Neural progenitor cell (in vitro differentiated cells): ENCODE data around the gene MICALL2. TPM values are rescaled to one million over a fixed set of nuclear protein-coding genes. Genes with fewer than 3 reads are reported as not detected.

ENCODE experiments used
- DNase-seq: peaks from one replicate; pipeline ENCODE4 v3.0.0-alpha.2; 2016; ENCODE audit warnings: low spot score
- H2AFZ ChIP-seq: fragments of 200-600 bp; sonication (generic); replicated peaks from 2 replicates; pipeline ENCODE4 v1.6.1; 2016; ENCODE audit warnings: antibody characterized with exemption
- H3F3A ChIP-seq: fragments of 200-600 bp; sonication (generic); 2 replicates; pipeline ENCODE4 v1.6.1; 2016; ENCODE audit warnings: antibody characterized with exemption, low read depth
- H3K27ac ChIP-seq: fragments of 200-600 bp; sonication (generic); 2 replicates; pipeline ENCODE4 v1.5.1; 2016; ENCODE audit warnings: mild to moderate bottlenecking
- H3K27me3 ChIP-seq: fragments of 200-600 bp; sonication (generic); 2 replicates; pipeline ENCODE4 v1.6.1; 2016; ENCODE audit warnings: mild to moderate bottlenecking, moderate library complexity
- H3K36me3 ChIP-seq: fragments of 200-600 bp; sonication (generic); 2 replicates; pipeline ENCODE4 v1.5.1; 2016
- H3K4me1 ChIP-seq: fragments of 200-600 bp; sonication (generic); 2 replicates; pipeline ENCODE4 v1.6.1; 2016; ENCODE audit warnings: mixed run types
- H3K4me2 ChIP-seq: fragments of 200-600 bp; sonication (generic); 2 replicates; pipeline ENCODE4 v1.6.1; 2016
- H3K4me3 ChIP-seq: fragments of 200-600 bp; sonication (generic); 2 replicates; pipeline ENCODE4 v1.5.1; 2016
- H3K79me2 ChIP-seq: fragments of 200-600 bp; sonication (generic); 2 replicates; pipeline ENCODE4 v1.6.1; 2016; ENCODE audit warnings: low read depth
- H3K9ac ChIP-seq: fragments of 200-600 bp; sonication (generic); 2 replicates; pipeline ENCODE4 v1.6.1; 2016
- H3K9me3 ChIP-seq: fragments of 200-600 bp; sonication (generic); 2 replicates; pipeline ENCODE4 v1.5.1; 2016; ENCODE audit warnings: low read depth
- H4K20me1 ChIP-seq: fragments of 200-600 bp; sonication (generic); 2 replicates; pipeline ENCODE4 v1.6.1; 2016; ENCODE audit warnings: low read depth
- H3K27ac Mint-ChIP-seq: 3 replicates; pipeline ENCODE4 v1.8.0; 2021; ENCODE audit warnings: mixed read lengths
- H3K27me3 Mint-ChIP-seq: 2 replicates; pipeline ENCODE4 v1.8.0; 2022; ENCODE audit warnings: low read depth, mild to moderate bottlenecking, inconsistent platforms, moderate library complexity, mixed read lengths; ENCODE audit not compliant: insufficient read depth
- H3K36me3 Mint-ChIP-seq: 3 replicates; pipeline ENCODE4 v1.8.0; 2021; ENCODE audit warnings: mixed read lengths
- H3K4me1 Mint-ChIP-seq: 3 replicates; pipeline ENCODE4 v1.8.0; 2021; ENCODE audit warnings: mixed read lengths
- H3K4me3 Mint-ChIP-seq: 3 replicates; pipeline ENCODE4 v1.8.0; 2021; ENCODE audit warnings: mild to moderate bottlenecking, moderate library complexity, mixed read lengths
- H3K9me3 Mint-ChIP-seq: 3 replicates; pipeline ENCODE4 v1.8.0; 2020; ENCODE audit warnings: mixed read lengths
- CTCF ChIP-seq: fragments of 200-600 bp; sonication (generic); IDR thresholded peaks from 2 replicates; pipeline ENCODE4 v1.5.1; 2017; ENCODE audit warnings: antibody characterized with exemption, mild to moderate bottlenecking
- EZH2 ChIP-seq: fragments of 200-600 bp; sonication (generic); IDR thresholded peaks from 2 replicates; pipeline ENCODE4 v1.6.1; 2017; ENCODE audit warnings: antibody characterized with exemption, mild to moderate bottlenecking, moderate library complexity
- EZH2phosphoT487 ChIP-seq: fragments of 200-600 bp; sonication (generic); IDR thresholded peaks from 2 replicates; pipeline ENCODE4 v1.6.1; 2017; ENCODE audit warnings: antibody characterized with exemption
- total RNA-seq: library from RNA; depleted of rRNA; stranded (reverse); fragments of >200 nt; gene quantifications from 2 replicates; pipeline ENCODE4 v1.2.3, GENCODE V29; 2015; ENCODE audit warnings: low replicate concordance

The MICALL2 gene
- total RNA-seq, 1 donor from 2014 or later, result 6.0 TPM

- H4K20me1 ChIP-seq, result no peaks in the 10 kb centered on the region
- H3K79me2 ChIP-seq, result no peaks in the 10 kb centered on the region
- Mint-ChIP-seq H3K4me1 (no peaks in the 10 kb centered on the region), H3K9me3 (peaks cover 4% of the 10 kb centered on the region), H3K4me3 (no peak overlapping the region), H3K27ac (no peak overlapping the region), H3K27me3 (peaks cover 25% of the 10 kb centered on the region), H3K36me3 (no peaks in the 10 kb centered on the region)
- TF ChIP-seq CTCF (no peak), EZH2 (no peak), EZH2phosphoT487 (no peak)
- DNase-seq, result no peak
- no peak overlapping the region for H3K4me3 ChIP-seq
- no peaks in the 10 kb centered on the region for H3K36me3 ChIP-seq
- H3K9ac ChIP-seq, result no peak overlapping the region
- H2AFZ ChIP-seq, result no peak overlapping the region
- H3F3A ChIP-seq, result no peaks in the 10 kb centered on the region
- no peak overlapping the region for H3K27ac ChIP-seq
- no peaks in the 10 kb centered on the region for H3K9me3 ChIP-seq
- no peaks in the 10 kb centered on the region for H3K4me1 ChIP-seq
- peaks cover 35% of the 10 kb centered on the region for H3K27me3 ChIP-seq
- H3K4me2 ChIP-seq, result no peak overlapping the region
Observed at GRCh38 chr7:1395211-1396070, 63.8 kb downstream of the MICALL2 start.

GRCh38 chr7:1394371-1394770 lies 64.9 kb downstream of the MICALL2 start:
- no peaks in the 10 kb centered on the region for H3K4me1 Mint-ChIP-seq
- Histone ChIP-seq H3F3A (no peaks in the 10 kb centered on the region), H3K4me1 (no peaks in the 10 kb centered on the region), H3K27me3 (peaks cover 31% of the 10 kb centered on the region), H3K4me2 (no peak overlapping the region), H2AFZ (no peak overlapping the region), H4K20me1 (no peaks in the 10 kb centered on the region), H3K79me2 (no peaks in the 10 kb centered on the region), H3K9ac (no peak overlapping the region), H3K27ac (no peak overlapping the region), H3K36me3 (no peaks in the 10 kb centered on the region), H3K4me3 (no peak overlapping the region), H3K9me3 (no peaks in the 10 kb centered on the region)
- H3K9me3 Mint-ChIP-seq, result peaks cover 4% of the 10 kb centered on the region
- H3K27ac Mint-ChIP-seq, result no peak overlapping the region
- H3K27me3 Mint-ChIP-seq, result peaks cover 23% of the 10 kb centered on the region
- TF ChIP-seq EZH2phosphoT487 (no peak), CTCF (no peak), EZH2 (no peak)
- H3K36me3 Mint-ChIP-seq, result no peaks in the 10 kb centered on the region
- DNase-seq, result no peak
- H3K4me3 Mint-ChIP-seq, result no peak overlapping the region

GRCh38 chr7:1393421-1393820 lies 65.8 kb downstream of the MICALL2 start:
- no peaks in the 10 kb centered on the region for H3F3A ChIP-seq
- Mint-ChIP-seq H3K9me3 (peaks cover 4% of the 10 kb centered on the region), H3K27ac (no peak overlapping the region), H3K4me3 (no peak overlapping the region), H3K27me3 (peaks cover 20% of the 10 kb centered on the region), H3K4me1 (no peaks in the 10 kb centered on the region), H3K36me3 (no peaks in the 10 kb centered on the region)
- H3K9ac ChIP-seq, result no peak overlapping the region
- no peak overlapping the region for H3K4me3 ChIP-seq
- no peak overlapping the region for H2AFZ ChIP-seq
- H3K36me3 ChIP-seq, result no peaks in the 10 kb centered on the region
- no peaks in the 10 kb centered on the region for H3K9me3 ChIP-seq
- peaks cover 21% of the 10 kb centered on the region for H3K27me3 ChIP-seq
- H3K27ac ChIP-seq, result no peak overlapping the region
- no peaks in the 10 kb centered on the region for H4K20me1 ChIP-seq
- H3K4me2 ChIP-seq, result no peak overlapping the region
- H3K79me2 ChIP-seq, result no peaks in the 10 kb centered on the region
- DNase-seq, result no peak
- TF ChIP-seq CTCF, result no peak
- no peak for TF ChIP-seq EZH2
- H3K4me1 ChIP-seq, result no peaks in the 10 kb centered on the region
